H1 (cell line): Measurements from ENCODE around the gene SPSB1. TPM values are rescaled to one million over a fixed set of nuclear protein-coding genes. Genes with fewer than 3 reads are reported as not detected.
A peak's percentile ranks its signal among the peaks of the same experiment; 100 is the strongest.

ENCODE experiments used
- CTCF ChIA-PET: fragments of 300-600 bp; sonication (Branson Sonifier 250); formaldehyde crosslinking; loops from one replicate; lab custom pipeline; 2021; ENCODE audit not compliant: partially characterized antibody; lab: Charles Lee
- POLR2A ChIA-PET: fragments of 300-600 bp; sonication (Branson Sonifier 250); formaldehyde crosslinking; loops from one replicate; lab custom pipeline; 2021; ENCODE audit warnings: inconsistent platforms; ENCODE audit not compliant: partially characterized antibody; lab: Charles Lee
- DNase-seq, 2 experiments: peaks; one replicate each; pipeline versions ENCODE4 v3.0.0 to v3.0.0-alpha.2; 2010 to 2022; ENCODE audit warnings: low spot score in 2 of 2, low read depth in 1 of 2, mixed read lengths in 1 of 2
- FAIRE-seq: peaks from 2 replicates; lab custom pipeline; 2011; peaks lifted over from hg19 to GRCh38; lab: Jason Lieb, UNC
- H2AFZ ChIP-seq: 2 replicates; pipeline ENCODE4 v1.8.1; 2012; ENCODE audit warnings: low read length, inconsistent platforms
- H2AK5ac ChIP-seq: 2 replicates; pipeline ENCODE4 v1.6.1; 2013; ENCODE audit warnings: low read depth, low read length
- H2BK120ac ChIP-seq: replicated peaks from 2 replicates; pipeline ENCODE3; 2013; ENCODE audit warnings: low read depth, low read length, inconsistent platforms
- H2BK12ac ChIP-seq: 2 replicates; pipeline ENCODE4 v1.6.1; 2013; ENCODE audit warnings: low read depth, low read length
- H2BK15ac ChIP-seq: 2 replicates; pipeline ENCODE4 v1.6.1; 2013; ENCODE audit warnings: low read length
- H2BK20ac ChIP-seq: 2 replicates; pipeline ENCODE4 v1.6.1; 2013; ENCODE audit warnings: low read length
- H2BK5ac ChIP-seq: 2 replicates; pipeline ENCODE4 v1.6.1; 2013; ENCODE audit warnings: low read depth, low read length
- H3K14ac ChIP-seq: 2 replicates; pipeline ENCODE4 v1.6.1; 2013; ENCODE audit warnings: inconsistent platforms; ENCODE audit not compliant: insufficient read length
- H3K18ac ChIP-seq: 2 replicates; pipeline ENCODE4 v1.6.1; 2013; ENCODE audit warnings: low read length; ENCODE audit errors: extremely low read depth
- H3K23ac ChIP-seq: 2 replicates; pipeline ENCODE4 v1.6.1; 2013; ENCODE audit warnings: inconsistent platforms; ENCODE audit not compliant: insufficient read length
- H3K23me2 ChIP-seq: 2 replicates; pipeline ENCODE4 v1.6.1; 2013; ENCODE audit warnings: low read depth, low read length
- H3K27ac ChIP-seq: 2 replicates; pipeline ENCODE4 v1.6.1; 2011; ENCODE audit warnings: low read depth, low read length, inconsistent platforms
- H3K27me3 ChIP-seq, 4 experiments: replicated peaks in 1 of 4; 1 replicate in 1 of 4; 2 replicates in 3 of 4; pipeline versions ENCODE4 v1.6.1 to v1.8.1; 2011 to 2013; ENCODE audit warnings: low read length in 3 of 4, mild to moderate bottlenecking in 3 of 4, inconsistent platforms in 2 of 4, mixed read lengths in 2 of 4, moderate library complexity in 1 of 4; ENCODE audit not compliant: control insufficient read depth in 3 of 4, insufficient read depth in 3 of 4; ENCODE audit errors: extremely low read depth in 1 of 4
- H3K36me3 ChIP-seq, 4 experiments: 2 replicates each; pipeline versions ENCODE4 v1.6.1 to v1.8.1; 2011 to 2013; ENCODE audit warnings: mild to moderate bottlenecking in 4 of 4, low read length in 3 of 4, moderate library complexity in 2 of 4, control low read depth in 1 of 4, inconsistent platforms in 1 of 4; ENCODE audit not compliant: insufficient read depth in 4 of 4, control insufficient read depth in 2 of 4
- H3K4ac ChIP-seq: replicated peaks from 2 replicates; pipeline ENCODE3; 2013; ENCODE audit warnings: low read length, low read depth, mixed read lengths, inconsistent platforms; ENCODE audit not compliant: insufficient read length
- H3K4me1 ChIP-seq, 4 experiments: replicated peaks in 1 of 4; 1 replicate in 1 of 4; 2 replicates in 3 of 4; pipeline versions ENCODE4 v1.6.1 to v1.8.1; 2011 to 2013; ENCODE audit warnings: low read length in 3 of 4, inconsistent platforms in 2 of 4, mixed read lengths in 1 of 4; ENCODE audit not compliant: insufficient read depth in 4 of 4, control insufficient read depth in 3 of 4
- H3K4me2 ChIP-seq, 2 experiments: 2 replicates each; pipeline versions ENCODE4 v1.6.1 to v1.8.1; 2011 to 2013; ENCODE audit warnings: low read depth in 2 of 2, low read length in 2 of 2, control low read depth in 1 of 2, inconsistent platforms in 1 of 2, mild to moderate bottlenecking in 1 of 2; ENCODE audit not compliant: insufficient read depth in 1 of 2
- H3K4me3 ChIP-seq, 4 experiments: fragments of 200-600, 300-600 bp in 1 of 4; sonication (generic), shearing (Covaris generic), sonication (Bioruptor Twin) in 1 of 4; 2 replicates each; pipeline versions ENCODE4 v1.5.1 to v1.8.1; 2011 to 2016; ENCODE audit warnings: low read length in 4 of 4, low read depth in 3 of 4, control low read depth in 2 of 4, inconsistent platforms in 2 of 4, mild to moderate bottlenecking in 2 of 4, mixed read lengths in 1 of 4, moderate library complexity in 1 of 4; ENCODE audit not compliant: insufficient read depth in 2 of 4; ENCODE audit errors: extremely low read depth in 1 of 4
- H3K56ac ChIP-seq: replicated peaks from 2 replicates; pipeline ENCODE3; 2013; ENCODE audit warnings: low read depth, mild to moderate bottlenecking, mixed read lengths, low read length, inconsistent platforms; ENCODE audit not compliant: insufficient read length
- H3K79me1 ChIP-seq: 2 replicates; pipeline ENCODE4 v1.6.1; 2013; ENCODE audit warnings: low read depth, low read length, control low read depth
- H3K79me2 ChIP-seq, 2 experiments: 2 replicates each; pipeline versions ENCODE4 v1.6.1 to v1.8.1; 2012 to 2013; ENCODE audit warnings: low read length in 2 of 2, mild to moderate bottlenecking in 2 of 2, inconsistent platforms in 1 of 2; ENCODE audit not compliant: insufficient read depth in 2 of 2, control insufficient read depth in 1 of 2
- H3K9ac ChIP-seq, 4 experiments: replicated peaks in 1 of 4; 1 replicate in 1 of 4; 2 replicates in 3 of 4; pipeline versions ENCODE4 v1.6.1 to v1.8.1; 2011 to 2013; ENCODE audit warnings: low read depth in 3 of 4, low read length in 3 of 4, control low read depth in 2 of 4, mild to moderate bottlenecking in 2 of 4, moderate library complexity in 2 of 4, inconsistent platforms in 1 of 4; ENCODE audit errors: extremely low read depth in 1 of 4
- H3K9me3 ChIP-seq, 2 experiments: 2 replicates each; pipeline versions ENCODE4 v1.6.1 to v1.8.1; 2012 to 2013; ENCODE audit warnings: mild to moderate bottlenecking in 2 of 2, moderate library complexity in 2 of 2, control low read depth in 1 of 2, inconsistent platforms in 1 of 2, low read depth in 1 of 2, low read length in 1 of 2, mixed read lengths in 1 of 2; ENCODE audit not compliant: insufficient read depth in 2 of 2
- H4K20me1 ChIP-seq, 2 experiments: replicated peaks in 1 of 2; 2 replicates each; pipeline versions ENCODE3 to v1.8.1; 2011 to 2013; ENCODE audit warnings: inconsistent platforms in 2 of 2, low read length in 2 of 2, mild to moderate bottlenecking in 1 of 2; ENCODE audit not compliant: insufficient read depth in 2 of 2, control insufficient read depth in 1 of 2
- H4K5ac ChIP-seq: 2 replicates; pipeline ENCODE4 v1.6.1; 2013; ENCODE audit warnings: low read length, low read depth, mixed read lengths, inconsistent platforms; ENCODE audit not compliant: insufficient read length
- H4K8ac ChIP-seq: 2 replicates; pipeline ENCODE4 v1.8.0; 2013; ENCODE audit warnings: mild to moderate bottlenecking, moderate library complexity, low read length, inconsistent platforms; ENCODE audit not compliant: insufficient read depth; ENCODE audit errors: extremely low read depth
- H4K91ac ChIP-seq: replicated peaks from 2 replicates; pipeline ENCODE3; 2013; ENCODE audit warnings: low read length, mixed read lengths, inconsistent platforms; ENCODE audit not compliant: insufficient read length
- BCL11A ChIP-seq, 2 experiments: IDR thresholded peaks; one replicate each; pipeline ENCODE4 v1.6.1; 2011; ENCODE audit warnings: low read depth in 2 of 2, low read length in 2 of 2, mild to moderate bottlenecking in 2 of 2
- BRCA1 ChIP-seq: IDR thresholded peaks from 2 replicates; pipeline ENCODE4 v1.6.1; 2012; ENCODE audit warnings: low read depth, low read length, improper control_type of control experiment
- FOSL1 ChIP-seq: IDR thresholded peaks from 2 replicates; pipeline ENCODE4 v1.6.1; 2011; ENCODE audit warnings: mild to moderate bottlenecking, low read depth, low read length, moderate library complexity; ENCODE audit not compliant: insufficient read depth
- NANOG ChIP-seq: IDR thresholded peaks from 2 replicates; pipeline ENCODE4 v1.6.1; 2011; ENCODE audit warnings: low read length, low read depth, mild to moderate bottlenecking, inconsistent platforms; ENCODE audit not compliant: insufficient read depth, poor library complexity, severe bottlenecking
- RFX5 ChIP-seq: IDR thresholded peaks from 2 replicates; pipeline ENCODE4 v1.6.1; 2011; ENCODE audit warnings: low read depth, low read length, improper control_type of control experiment, borderline replicate concordance
- SIRT6 ChIP-seq: IDR thresholded peaks from one replicate; pipeline ENCODE4 v1.7.1; 2012; ENCODE audit warnings: low read length, inconsistent platforms
- SIX5 ChIP-seq: IDR thresholded peaks from 2 replicates; pipeline ENCODE4 v1.6.1; 2011; ENCODE audit warnings: mild to moderate bottlenecking, low read depth, low read length
- SP4 ChIP-seq: IDR thresholded peaks from 2 replicates; pipeline ENCODE4 v1.6.1; 2012; ENCODE audit warnings: low read length, inconsistent platforms
- WGBS, 2 experiments: shearing (Covaris generic) in 1 of 2; methylation state at CpG; one replicate each; pipeline versions ENCODE4 v1.1.6 to v1.1.7; 2013 to 2015; ENCODE audit warnings: low lambda C conversion rate in 2 of 2, mixed read lengths in 2 of 2, inconsistent platforms in 1 of 2, low coverage in 1 of 2, missing lambda C conversion rate in 1 of 2; ENCODE audit not compliant: insufficient replicate concordance in 2 of 2, insufficient coverage in 1 of 2, insufficient read length in 1 of 2; ENCODE audit errors: extremely low coverage in 1 of 2, missing lambda C conversion rate in 1 of 2; 5-methylcytosine and 5-hydroxymethylcytosine counted together
- polyA plus RNA-seq, 7 experiments: library from polyadenylated mRNA; depleted of rRNA in 3 of 7; stranded (reverse) in 5 of 7; unstranded in 2 of 7; fragments of >200 nt in 5 of 7; fragments of 200-250 nt in 2 of 7; gene quantifications; 1 replicate in 5 of 7; 2 replicates in 1 of 7; 4 replicates in 1 of 7; pipeline versions ENCODE4 v1.2.1 to v1.2.3, GENCODE V29; 2011 to 2013; ENCODE audit warnings: missing spikeins in 2 of 7, mixed read lengths in 2 of 7
- total RNA-seq: library from RNA; stranded (reverse); fragmentation: NEBNext Ultra II Directional; extraction: Animal tissue kit (Norgen Biotek cat#: 25700); gene quantifications from 2 replicates; pipeline ENCODE4 v1.2.1, GENCODE V29; 2021

Gene SPSB1
- total and polyA plus RNA-seq, 2 of the 8 experiments (the other 6 are each of a cell fraction or from before 2014, with no cell fraction given) = 5.3 to 6.4 TPM

- FAIRE-seq (no peak), DNase-seq (no peak)
- H2BK20ac ChIP-seq = no peak overlapping the region
- no peaks in the 10 kb centered on the region for H3K79me1 ChIP-seq
- H3K9me3 ChIP-seq = peaks cover 2 to 4% of the 10 kb centered on the region in 2 experiments; a peak in 1 of 4 replicates
- peaks cover 0 to 7% (median 2%) of the 10 kb centered on the region in 4 experiments; a peak in 5 of 7 replicates for H3K4me1 ChIP-seq
- WGBS, 2 experiments = 82% methylated on average over 6 of the region's 6 CpGs; no CpG with 5 or more reads in 1 of the 2 experiments
- H3K27me3 ChIP-seq = no peaks in the 10 kb centered on the region
- H4K8ac ChIP-seq = no peak overlapping the region
- no peak overlapping the region for H2BK12ac ChIP-seq
- CTCF ChIA-PET = interaction anchor here (0.9 to 3.8 kb wide), 4 partner anchors 8 to 116 kb away, joined by 3 to 17 read pairs (median 4); no protein-coding TSS in a partner anchor
- peak overlapping the region; percentile 75; the same call in 1 of the 2 replicates for H2AK5ac ChIP-seq
- H2BK5ac ChIP-seq = no peak overlapping the region
- H4K91ac ChIP-seq = no peak overlapping the region
- H3K18ac ChIP-seq = no peak overlapping the region
- no peaks in the 10 kb centered on the region for H3K36me3 ChIP-seq
- H2BK120ac ChIP-seq = no peak overlapping the region
- H3K27ac ChIP-seq = no peak overlapping the region
- no peak overlapping the region for H3K14ac ChIP-seq
- no peak overlapping the region for H3K56ac ChIP-seq
- H2AFZ ChIP-seq = no peak overlapping the region
- H4K5ac ChIP-seq = no peak overlapping the region
- H3K23ac ChIP-seq = no peak overlapping the region
- no peak overlapping the region for H3K9ac ChIP-seq
- no peaks in the 10 kb centered on the region for H3K23me2 ChIP-seq
- POLR2A ChIA-PET = no interaction called here
- no peak overlapping the region for H3K4me3 ChIP-seq
- no peaks in the 10 kb centered on the region for H4K20me1 ChIP-seq
- H3K79me2 ChIP-seq = no peaks in the 10 kb centered on the region
- no peak overlapping the region for H2BK15ac ChIP-seq
- H3K4ac ChIP-seq = no peak overlapping the region
- no peak overlapping the region for H3K4me2 ChIP-seq
- TF ChIP-seq NANOG = no peak
- TF ChIP-seq RFX5 = no peak
- TF ChIP-seq SP4 = no peak
- TF ChIP-seq FOSL1 = no peak
- no peak for TF ChIP-seq SIRT6
- TF ChIP-seq BRCA1 = no peak
- TF ChIP-seq BCL11A (IDR thresholded peaks at IDR 0.05; ENCODE audit: low read depth in 2 of 2, low read length in 2 of 2) = no peak
- no peak for TF ChIP-seq SIX5
Observed at GRCh38 chr1:9397047-9397446, 104.4 kb downstream of the SPSB1 start.
